ENCODE measurements around the gene SESN1.
"Not testable (repeated sequence)": the region's sequence is repeated elsewhere in the genome, so short reads cannot be mapped to it uniquely, and the experiment has no call there.

The SESN1 gene

DNA sequence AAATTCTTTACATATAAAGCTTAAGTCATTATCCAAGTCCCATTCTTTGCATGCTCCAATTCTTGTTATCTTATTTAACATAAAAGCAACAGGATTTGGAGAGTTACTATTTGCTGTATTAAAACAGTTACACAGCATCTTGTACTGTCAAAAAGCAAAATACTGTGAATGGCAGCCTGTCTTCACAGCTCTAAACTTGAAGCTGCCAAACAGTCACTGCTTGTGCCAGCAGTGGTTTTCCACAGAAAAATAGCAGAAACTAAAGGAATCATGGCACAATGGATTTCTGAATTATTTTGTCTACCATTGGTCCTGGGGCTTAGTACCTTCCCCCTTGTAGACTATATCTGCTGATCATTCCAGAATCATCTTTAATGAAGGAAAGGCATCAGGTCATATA is 107.5 kb downstream of the SESN1 start:
- Histone ChIP-seq H3K4me2 (no peak overlapping the region), H2AFZ (ENCODE audit: low read depth) (no peak overlapping the region), H3K79me2 (ENCODE audit: insufficient read depth, low read depth) (no peaks in the 10 kb centered on the region), H3K27me3 (ENCODE audit: insufficient read depth, low read depth) (no peaks in the 10 kb centered on the region), H3K36me3 (ENCODE audit: insufficient read depth) (no peaks in the 10 kb centered on the region), H3K9ac (no peak overlapping the region), H4K20me1 (ENCODE audit: insufficient read depth) (no peaks in the 10 kb centered on the region), H3K27ac (no peak overlapping the region), H3K4me1 (ENCODE audit: low read depth, poor library complexity, severe bottlenecking) (no peaks in the 10 kb centered on the region), H3K4me3 (IDR thresholded peaks at IDR 0.05; ENCODE audit: insufficient read depth, low read depth, low read length) (no peak overlapping the region)
- TF ChIP-seq, protein P1, sequence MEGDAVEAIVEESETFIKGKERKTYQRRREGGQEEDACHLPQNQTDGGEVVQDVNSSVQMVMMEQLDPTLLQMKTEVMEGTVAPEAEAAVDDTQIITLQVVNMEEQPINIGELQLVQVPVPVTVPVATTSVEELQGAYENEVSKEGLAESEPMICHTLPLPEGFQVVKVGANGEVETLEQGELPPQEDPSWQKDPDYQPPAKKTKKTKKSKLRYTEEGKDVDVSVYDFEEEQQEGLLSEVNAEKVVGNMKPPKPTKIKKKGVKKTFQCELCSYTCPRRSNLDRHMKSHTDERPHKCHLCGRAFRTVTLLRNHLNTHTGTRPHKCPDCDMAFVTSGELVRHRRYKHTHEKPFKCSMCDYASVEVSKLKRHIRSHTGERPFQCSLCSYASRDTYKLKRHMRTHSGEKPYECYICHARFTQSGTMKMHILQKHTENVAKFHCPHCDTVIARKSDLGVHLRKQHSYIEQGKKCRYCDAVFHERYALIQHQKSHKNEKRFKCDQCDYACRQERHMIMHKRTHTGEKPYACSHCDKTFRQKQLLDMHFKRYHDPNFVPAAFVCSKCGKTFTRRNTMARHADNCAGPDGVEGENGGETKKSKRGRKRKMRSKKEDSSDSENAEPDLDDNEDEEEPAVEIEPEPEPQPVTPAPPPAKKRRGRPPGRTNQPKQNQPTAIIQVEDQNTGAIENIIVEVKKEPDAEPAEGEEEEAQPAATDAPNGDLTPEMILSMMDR (conservative IDR thresholded peaks at IDR 0.05; ENCODE audit: low read depth, low read length) = no peak

DNA sequence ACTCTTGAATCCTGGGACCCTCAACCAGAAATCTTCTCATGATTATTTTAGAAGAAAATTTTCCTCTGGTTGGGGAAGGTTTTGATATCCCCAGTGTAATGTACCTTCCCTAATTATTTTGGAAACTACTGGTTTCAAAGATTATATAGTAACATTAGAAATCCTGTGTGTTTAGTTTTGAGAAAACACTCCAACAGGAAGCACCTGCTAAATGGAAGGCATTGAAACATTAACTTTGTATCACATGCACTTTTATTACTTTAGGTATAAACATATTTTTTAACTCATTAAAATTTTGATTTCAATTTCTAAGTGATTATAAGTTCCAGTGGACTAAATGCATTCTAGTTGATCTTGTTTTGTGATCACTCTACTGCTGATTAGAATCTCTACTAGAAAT is 109.3 kb downstream of the SESN1 start:
- TF ChIP-seq, protein P1 (conservative IDR thresholded peaks at IDR 0.05; ENCODE audit: low read depth, low read length) = no peak
- Histone ChIP-seq H3K79me2 (ENCODE audit: insufficient read depth, low read depth) (no peaks in the 10 kb centered on the region), H3K4me1 (ENCODE audit: low read depth, poor library complexity, severe bottlenecking) (no peaks in the 10 kb centered on the region), H3K4me2 (no peak overlapping the region), H2AFZ (ENCODE audit: low read depth) (no peak overlapping the region), H3K27ac (no peak overlapping the region), H3K4me3 (IDR thresholded peaks at IDR 0.05; ENCODE audit: insufficient read depth, low read depth, low read length) (no peak overlapping the region), H3K27me3 (ENCODE audit: insufficient read depth, low read depth) (no peaks in the 10 kb centered on the region), H3K9ac (no peak overlapping the region), H4K20me1 (ENCODE audit: insufficient read depth) (no peaks in the 10 kb centered on the region), H3K36me3 (ENCODE audit: insufficient read depth) (no peaks in the 10 kb centered on the region)

DNA sequence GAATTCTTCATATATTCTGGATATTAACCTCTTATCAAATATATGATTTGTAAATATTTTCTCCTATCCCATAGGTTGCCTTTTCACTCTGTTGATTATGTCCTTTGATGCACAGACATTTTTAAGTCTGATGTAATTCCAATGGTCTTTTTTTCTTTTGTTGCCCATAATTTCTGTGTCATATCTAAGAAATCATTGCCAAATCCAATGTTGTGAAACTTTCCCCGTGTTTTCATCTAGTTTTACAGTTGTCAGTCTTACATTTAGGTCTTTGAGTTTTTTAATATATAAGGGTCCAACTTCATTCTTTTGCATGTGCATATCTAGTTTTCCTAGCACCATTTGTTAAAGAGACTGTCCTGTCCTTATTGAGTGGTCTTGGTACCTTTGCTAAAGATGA is 111.5 kb downstream of the SESN1 start:
- H2AFZ ChIP-seq (ENCODE audit: low read depth) = no peak overlapping the region
- no peak overlapping the region for H3K9ac ChIP-seq
- no peaks in the 10 kb centered on the region for H3K36me3 ChIP-seq (ENCODE audit: insufficient read depth)
- H3K4me3 ChIP-seq (IDR thresholded peaks at IDR 0.05; ENCODE audit: insufficient read depth, low read depth, low read length) = no peak overlapping the region
- no peak overlapping the region for H3K27ac ChIP-seq
- H3K27me3 ChIP-seq (ENCODE audit: insufficient read depth, low read depth) = no peaks in the 10 kb centered on the region
- TF ChIP-seq, protein P1 (conservative IDR thresholded peaks at IDR 0.05; ENCODE audit: low read depth, low read length) = no peak
- H4K20me1 ChIP-seq (ENCODE audit: insufficient read depth) = no peaks in the 10 kb centered on the region
- no peaks in the 10 kb centered on the region for H3K4me1 ChIP-seq (ENCODE audit: low read depth, poor library complexity, severe bottlenecking)
- no peaks in the 10 kb centered on the region for H3K79me2 ChIP-seq (ENCODE audit: insufficient read depth, low read depth)
- no peak overlapping the region for H3K4me2 ChIP-seq

DNA sequence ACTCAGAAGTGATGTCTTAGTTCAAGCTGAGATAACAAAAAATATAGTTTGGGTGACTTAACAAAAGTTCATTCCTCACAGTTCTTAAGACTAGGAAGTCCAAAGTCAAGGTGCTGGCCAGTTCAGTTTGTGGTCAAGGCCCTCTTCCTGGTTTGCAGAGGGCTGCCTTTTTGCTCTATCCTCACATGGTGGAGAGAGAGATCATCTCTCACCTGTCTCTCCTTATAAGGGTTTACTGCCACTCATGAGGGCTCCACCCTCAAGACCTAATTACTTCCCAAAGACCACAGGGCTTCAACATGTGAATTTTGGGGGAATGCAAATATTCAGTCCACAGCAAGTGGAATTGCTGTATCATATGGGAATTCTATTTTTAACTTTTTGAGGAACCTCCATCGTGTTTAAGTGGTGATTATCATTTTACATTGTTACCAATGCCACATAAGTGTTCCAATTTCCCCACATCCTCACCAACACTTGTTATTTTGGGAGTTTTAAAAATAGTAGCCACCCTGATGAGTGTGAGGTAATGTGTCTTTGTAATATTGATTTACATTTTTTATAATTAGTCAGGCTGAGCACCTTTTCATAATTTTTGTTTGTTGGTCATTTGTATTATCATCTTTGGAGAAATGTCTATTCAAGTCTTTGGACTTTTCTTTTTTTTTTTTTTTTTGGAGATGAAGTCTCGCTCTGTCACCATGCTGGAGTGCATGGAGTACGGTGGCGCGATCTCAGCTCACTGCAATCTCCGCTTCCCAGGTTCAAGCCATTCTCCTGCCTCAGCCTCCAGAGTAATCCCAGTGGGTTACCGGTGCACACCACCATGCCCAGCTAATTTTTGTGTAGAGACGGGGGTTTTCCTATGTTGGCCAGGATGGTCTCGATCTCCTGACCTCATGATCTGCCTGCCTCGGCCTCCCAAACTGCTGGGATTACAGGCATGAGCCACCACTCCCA is 112.2 kb downstream of the SESN1 start:
- H3K27ac ChIP-seq = no peak overlapping the region

DNA sequence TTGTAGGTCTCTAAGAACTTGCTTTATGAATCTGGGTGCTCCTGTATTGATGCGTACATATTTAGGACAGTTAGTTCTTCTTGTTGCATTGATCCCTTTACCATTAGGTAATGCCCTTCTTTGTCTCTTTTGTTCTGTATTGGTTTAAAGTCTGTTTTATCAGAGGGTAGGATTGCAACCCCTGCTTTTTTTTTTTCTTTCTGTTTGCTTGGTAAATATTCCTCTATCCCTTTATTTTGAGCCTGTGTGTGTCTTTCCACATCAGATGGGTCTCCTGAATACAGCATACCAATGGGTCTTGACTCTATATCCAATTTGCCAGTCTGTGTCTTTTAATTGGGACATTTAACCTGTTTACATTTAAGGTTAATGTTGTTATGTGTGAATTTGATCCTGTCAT is 116.0 kb downstream of the SESN1 start:
- H3K79me2 ChIP-seq (ENCODE audit: insufficient read depth, low read depth); H3K36me3 ChIP-seq (ENCODE audit: insufficient read depth); H3K4me2 ChIP-seq; H2AFZ ChIP-seq (ENCODE audit: low read depth); H3K9ac ChIP-seq; H3K4me1 ChIP-seq (ENCODE audit: low read depth, poor library complexity, severe bottlenecking); H4K20me1 ChIP-seq (ENCODE audit: insufficient read depth); H3K27ac ChIP-seq; H3K4me3 ChIP-seq (IDR thresholded peaks at IDR 0.05; ENCODE audit: insufficient read depth, low read depth, low read length); H3K27me3 ChIP-seq (ENCODE audit: insufficient read depth, low read depth): not testable (repeated sequence)

More for the DNA sequence above, 112.2 kb downstream of the SESN1 start:
- Histone ChIP-seq H3K27me3 (ENCODE audit: insufficient read depth, low read depth) (no peaks in the 10 kb centered on the region), H3K36me3 (ENCODE audit: insufficient read depth) (no peaks in the 10 kb centered on the region), H2AFZ (ENCODE audit: low read depth) (no peak overlapping the region), H3K4me1 (ENCODE audit: low read depth, poor library complexity, severe bottlenecking) (no peaks in the 10 kb centered on the region), H4K20me1 (ENCODE audit: insufficient read depth) (no peaks in the 10 kb centered on the region), H3K79me2 (ENCODE audit: insufficient read depth, low read depth) (no peaks in the 10 kb centered on the region), H3K4me3 (IDR thresholded peaks at IDR 0.05; ENCODE audit: insufficient read depth, low read depth, low read length) (no peak overlapping the region), H3K9ac (no peak overlapping the region), H3K4me2 (no peak overlapping the region)
- TF ChIP-seq, protein P1 (conservative IDR thresholded peaks at IDR 0.05; ENCODE audit: low read depth, low read length) = no peak

All from KMS-11 (cell line).